Measurements from ENCODE around the gene CH25H. TPM values are rescaled to one million over a fixed set of nuclear protein-coding genes. Genes with fewer than 3 reads are reported as not detected.

The CH25H gene
- total RNA-seq, 1 experiment from 2014 or later = 1.0 TPM

GRCh38 chr10:89164920-89165319 lies 42.2 kb downstream of the CH25H start:
- Mint-ChIP-seq H3K4me3 (no peak overlapping the region), H3K27ac (no peak overlapping the region), H3K4me1 (no peaks in the 10 kb centered on the region), H3K27me3 (ENCODE audit: low read depth) (no peaks in the 10 kb centered on the region; the same call in 1 of the 2 replicates), H3K36me3 (ENCODE audit: insufficient read depth in 1 of 3, low read depth in 3 of 3) (no peaks in the 10 kb centered on the region), H3K9me3 (no peaks in the 10 kb centered on the region)
- Histone ChIP-seq H3K9me3 (ENCODE audit: control insufficient read depth, low read depth, low read length) (no peaks in the 10 kb centered on the region), H3K79me1 (ENCODE audit: insufficient read depth, low read depth, low read length, poor library complexity, severe bottlenecking) (no peaks in the 10 kb centered on the region), H3K18ac (ENCODE audit: insufficient read length, low read depth, low read length) (no peak overlapping the region), H3K4me2 (ENCODE audit: insufficient read depth, insufficient read length, low read length) (no peak overlapping the region), H2BK20ac (ENCODE audit: low read depth, low read length, poor library complexity, severe bottlenecking) (no peak overlapping the region), H2BK12ac (ENCODE audit: insufficient read length, low read depth, low read length) (no peak overlapping the region), H3K9ac (ENCODE audit: extremely low read depth, insufficient read length, low read length) (no peak overlapping the region), H2AK5ac (ENCODE audit: insufficient read length, low read length) (no peak overlapping the region), H3K27me3 (ENCODE audit: insufficient read depth, low read length) (no peaks in the 10 kb centered on the region), H3K56ac (ENCODE audit: insufficient read length, low read depth, low read length) (no peak overlapping the region), H2AFZ (ENCODE audit: low read length) (no peak overlapping the region), H4K20me1 (ENCODE audit: control insufficient read depth, insufficient read depth, insufficient read length) (no peaks in the 10 kb centered on the region), H2BK5ac (ENCODE audit: insufficient read length, low read length) (no peak overlapping the region), H3T11ph (ENCODE audit: low read length) (no peak overlapping the region), H3K27ac (ENCODE audit: insufficient read length, low read depth, low read length) (no peak overlapping the region), H3K14ac (ENCODE audit: insufficient read depth, low read length) (no peak overlapping the region), H3K79me2 (ENCODE audit: insufficient read depth, low read length) (no peaks in the 10 kb centered on the region), H4K91ac (ENCODE audit: insufficient read length, low read depth, low read length) (no peak overlapping the region), H4K5ac (ENCODE audit: insufficient read length, low read depth, low read length) (no peak overlapping the region), H3K23me2 (ENCODE audit: insufficient read length, low read depth, low read length, poor library complexity, severe bottlenecking) (no peaks in the 10 kb centered on the region), H2BK15ac (ENCODE audit: low read depth, low read length) (no peak overlapping the region), H3K4me1 (ENCODE audit: insufficient read depth, low read length) (no peaks in the 10 kb centered on the region), H4K8ac (replicated peaks; ENCODE audit: insufficient read length, low read depth, low read length) (no peak overlapping the region), H3K23ac (ENCODE audit: insufficient read length, low read depth, low read length) (no peak overlapping the region), H3K4ac (ENCODE audit: low read depth, low read length) (no peak overlapping the region), H2BK120ac (ENCODE audit: low read depth, low read length, poor library complexity, severe bottlenecking) (no peak overlapping the region)
- peak; percentile 24; the same call in 1 of the 3 replicates for TF ChIP-seq CTCF (conservative IDR thresholded peaks at IDR 0.05)
- DNase-seq = no peak
- no CpG with 5 or more reads among the region's 4 CpGs for WGBS (ENCODE audit: extremely low coverage, insufficient read length, low lambda C conversion rate)

Measured in H9 (cell line).